Keratinocyte (primary cell): Measurements from ENCODE around the gene YPEL3.
"Not testable (repeated sequence)": the region's sequence is repeated elsewhere in the genome, so short reads cannot be mapped to it uniquely, and the experiment has no call there.

Experiments
- CTCF ChIP-seq, 3 experiments: IDR thresholded peaks in 1 of 3; conservative IDR thresholded peaks in 1 of 3; optimal IDR thresholded peaks in 1 of 3; 2 replicates in 2 of 3; 3 replicates in 1 of 3; pipeline versions ENCODE3 to v1.5.1; 2011; ENCODE audit warnings: low read length in 3 of 3, mild to moderate bottlenecking in 3 of 3, moderate library complexity in 2 of 3, control low read depth in 1 of 3, inconsistent platforms in 1 of 3; ENCODE audit not compliant: insufficient read depth in 2 of 3; ENCODE audit errors: extremely low read depth in 1 of 3
- EZH2 ChIP-seq: IDR thresholded peaks from one replicate; pipeline ENCODE4 v1.6.1; 2012; ENCODE audit warnings: inconsistent platforms, mild to moderate bottlenecking, low read length, moderate library complexity

GRCh38 chr16:30114833-30115232 is 18.8 kb upstream of the YPEL3 start:
- not testable (repeated sequence) for TF ChIP-seq CTCF (optimal IDR thresholded peaks at IDR 0.05 in 1 of 3, IDR thresholded peaks at IDR 0.05 in 1 of 3, conservative IDR thresholded peaks at IDR 0.05 in 1 of 3; ENCODE audit: extremely low read depth in 1 of 3, insufficient read depth in 2 of 3, low read length in 3 of 3); EZH2
